Iris pigment epithelial cell (primary cell): Measurements from ENCODE around the gene SOX8.
A peak's percentile ranks its signal among the peaks of the same experiment; 100 is the strongest.
"Not testable (repeated sequence)": the region's sequence is repeated elsewhere in the genome, so short reads cannot be mapped to it uniquely, and the experiment has no call there.

Experiments
- DNase-seq: peaks from one replicate; pipeline ENCODE4 v3.0.0-alpha.2; 2011; ENCODE audit warnings: low read depth

SOX8 gene

GRCh38 chr16:981695-982144 is at the start of gene SOX8:
Gene SOX8 (plus strand): TSS chr16:981770. CDS start chr16:981923, 153 bp downstream.
- DNase-seq = no peak

GRCh38 chr16:932831-933330 is 48.7 kb upstream of the SOX8 start:
- no peak for DNase-seq

GRCh38 chr16:933581-933980 is 48.0 kb upstream of the SOX8 start:
- no peak for DNase-seq

GRCh38 chr16:934178-934577 is 47.4 kb upstream of the SOX8 start:
- DNase-seq = no peak

- DNase-seq = no peak
These were observed 45.9 kb upstream of the SOX8 start for GRCh38 chr16:935684-936083.

GRCh38 chr16:937311-937710 is 44.3 kb upstream of the SOX8 start:
- no peak for DNase-seq

- no peak for DNase-seq
These were observed 43.8 kb upstream of the SOX8 start for GRCh38 chr16:937723-938122.

GRCh38 chr16:938136-938535 is 43.4 kb upstream of the SOX8 start:
- no peak for DNase-seq

- no peak for DNase-seq
These were observed 42.8 kb upstream of the SOX8 start for GRCh38 chr16:938752-939151.

GRCh38 chr16:939311-939710 is 42.3 kb upstream of the SOX8 start:
- no peak for DNase-seq

- DNase-seq = no peak
These were observed 41.6 kb upstream of the SOX8 start for GRCh38 chr16:939941-940340.

- no peak for DNase-seq
These were observed 39.0 kb upstream of the SOX8 start for GRCh38 chr16:942436-943060.

- DNase-seq = no peak
These were observed 37.6 kb upstream of the SOX8 start for GRCh38 chr16:943971-944370.

- DNase-seq = peak; percentile 24
These were observed 36.1 kb upstream of the SOX8 start for GRCh38 chr16:945271-946047.

GRCh38 chr16:946048-946395 is 35.5 kb upstream of the SOX8 start:
- peak; percentile 62 for DNase-seq

- no peak for DNase-seq
These were observed 34.2 kb upstream of the SOX8 start for GRCh38 chr16:947255-947921.

GRCh38 chr16:947922-948303 is 33.7 kb upstream of the SOX8 start:
- not testable (repeated sequence) for DNase-seq

GRCh38 chr16:948767-949166 is 32.8 kb upstream of the SOX8 start:
- DNase-seq = not testable (repeated sequence)

GRCh38 chr16:950733-951573 is 30.6 kb upstream of the SOX8 start:
- DNase-seq = not testable (repeated sequence)

- no peak for DNase-seq
These were observed 29.8 kb upstream of the SOX8 start for GRCh38 chr16:951660-952301.

- DNase-seq = no peak
These were observed 29.2 kb upstream of the SOX8 start for GRCh38 chr16:952321-952720.

- not testable (repeated sequence) for DNase-seq
These were observed 27.8 kb upstream of the SOX8 start for GRCh38 chr16:953818-954217.
